Activated CD4-positive, alpha-beta T cell treated with anti-CD3 and anti-CD28 coated beads, Interleukin-10, Interleukin-2, amounts not matched to agents 100 ng/mL and 50 ng/mL, durations not matched to agents 16 hours and 8 hours (primary cell): ENCODE results near the gene C16orf78.
A peak's percentile ranks its signal among the peaks of the same experiment; 100 is the strongest.

Source experiments
- DNase-seq: peaks from one replicate; pipeline ENCODE4 v3.0.0-alpha.2; 2020

C16orf78 gene, protein sequence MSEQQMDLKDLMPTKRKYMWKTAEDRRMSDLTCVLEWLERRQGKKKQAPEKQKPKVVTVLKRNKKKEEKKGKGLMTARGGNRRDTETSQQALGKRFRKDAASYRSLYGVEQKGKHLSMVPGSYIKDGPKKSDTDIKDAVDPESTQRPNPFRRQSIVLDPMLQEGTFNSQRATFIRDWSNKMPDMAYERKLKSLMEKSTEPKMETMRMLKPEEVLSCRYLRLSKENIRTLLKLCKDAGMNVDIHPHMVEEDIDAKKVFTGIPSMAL

GRCh38 chr16:49373504-49373903, at the start of gene C16orf78:
Gene C16orf78, plus strand, starts transcription at chr16:49373804. Its CDS starts 136 bp downstream, at chr16:49373940.
- no peak for DNase-seq

GRCh38 chr16:49324703-49325102, 48.9 kb upstream of the C16orf78 start:
- DNase-seq, result no peak

GRCh38 chr16:49327466-49327865, 46.1 kb upstream of the C16orf78 start:
- no peak for DNase-seq

DNA sequence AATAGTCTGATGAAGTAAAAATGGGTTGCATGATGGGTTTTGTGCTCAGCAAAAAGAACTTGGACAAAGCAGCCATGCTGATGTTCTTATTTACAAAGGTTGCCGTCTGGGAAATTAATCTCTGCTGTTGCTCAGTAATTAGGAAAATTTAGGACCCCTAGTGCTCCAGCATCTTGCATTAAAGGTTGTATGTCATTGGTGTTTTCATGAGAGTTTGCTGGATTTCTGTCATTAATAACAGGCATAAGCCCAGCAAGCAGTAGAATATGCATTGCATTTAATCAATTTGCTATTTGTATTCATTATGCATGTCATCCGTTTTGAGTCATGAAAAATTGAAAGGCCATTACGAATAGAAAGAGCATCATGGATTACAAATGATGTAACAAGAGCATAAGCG, 45.3 kb upstream of the C16orf78 start:
- DNase-seq, result no peak

DNA sequence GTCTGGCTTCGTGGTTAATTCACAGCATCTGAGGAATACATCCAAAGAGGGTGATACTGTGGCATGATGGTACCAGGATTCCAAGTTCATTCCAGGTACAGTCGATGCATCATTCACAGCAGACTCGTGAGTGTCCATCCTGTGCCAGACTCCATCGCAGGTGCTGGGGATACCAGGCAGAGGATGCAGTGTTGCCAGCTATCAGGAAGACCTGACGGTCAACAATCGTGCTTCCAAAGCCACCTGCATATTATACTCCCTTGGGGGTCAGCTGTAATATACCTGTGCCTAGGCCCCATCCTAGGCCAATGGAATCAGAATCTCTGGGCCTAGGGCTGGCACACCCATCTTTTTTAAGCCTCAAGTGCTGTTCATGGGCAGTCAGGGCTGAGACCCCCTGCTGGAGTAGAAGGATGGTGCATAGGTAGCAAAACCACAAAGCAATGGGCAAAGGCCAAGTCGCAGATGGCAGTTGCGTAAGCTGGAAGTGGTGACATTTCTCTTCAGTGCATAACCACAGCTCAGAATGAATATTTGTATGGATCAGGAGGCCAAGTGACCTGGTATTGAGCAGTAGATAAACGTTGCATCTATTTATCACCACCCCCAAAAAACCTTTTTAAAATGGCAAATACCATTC, 42.9 kb upstream of the C16orf78 start:
- DNase-seq, result no peak

DNA sequence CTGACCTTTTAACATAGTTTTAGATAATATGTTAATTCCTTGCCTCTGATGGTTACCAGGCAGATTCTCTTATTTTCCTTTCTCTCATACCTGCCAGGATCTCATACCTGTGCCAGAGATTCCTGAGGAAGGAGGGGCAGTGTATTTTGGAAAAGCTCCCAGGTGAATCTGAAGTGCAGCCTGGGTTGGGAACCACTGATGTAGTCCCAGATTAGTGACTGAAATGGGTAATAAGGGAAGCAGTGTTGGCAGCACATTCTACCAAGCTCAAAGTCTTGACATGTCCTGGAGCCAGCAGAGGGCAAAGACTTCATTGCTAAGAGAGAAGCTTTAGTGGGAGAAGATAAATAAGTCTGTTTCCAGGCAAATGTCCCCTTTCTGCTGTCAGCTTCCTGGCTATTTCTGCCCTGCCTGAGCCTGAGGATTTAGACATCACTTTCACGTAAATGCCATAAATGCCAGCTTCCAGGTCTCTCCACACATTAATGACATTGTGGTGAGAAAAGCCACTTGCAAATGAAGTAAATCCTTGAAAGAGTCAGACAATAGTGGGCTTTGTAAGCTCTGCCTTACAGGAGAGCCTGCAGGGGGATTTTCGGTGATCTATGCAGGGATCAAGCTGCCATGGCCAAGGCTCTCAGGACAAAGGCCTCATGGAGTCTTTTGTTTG, 40.9 kb upstream of the C16orf78 start:
- no peak for DNase-seq

DNA sequence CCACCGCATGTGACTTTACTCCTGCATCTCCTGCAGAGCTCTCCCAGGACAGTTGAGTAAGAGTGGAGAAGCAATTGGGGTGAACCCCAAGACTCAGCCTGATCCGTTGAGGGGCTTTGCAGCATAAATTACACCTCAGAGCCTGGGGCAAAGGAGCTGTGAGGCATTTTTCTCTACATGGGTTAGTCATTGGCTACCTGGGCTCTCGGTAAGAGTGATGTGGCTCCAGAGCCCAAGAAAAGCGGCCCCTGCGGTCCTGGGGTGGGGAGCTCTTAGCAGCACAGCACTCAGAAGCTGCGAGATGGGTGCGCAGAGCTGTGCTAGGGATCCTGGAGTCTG, 40.4 kb upstream of the C16orf78 start:
- DNase-seq, result no peak

DNA sequence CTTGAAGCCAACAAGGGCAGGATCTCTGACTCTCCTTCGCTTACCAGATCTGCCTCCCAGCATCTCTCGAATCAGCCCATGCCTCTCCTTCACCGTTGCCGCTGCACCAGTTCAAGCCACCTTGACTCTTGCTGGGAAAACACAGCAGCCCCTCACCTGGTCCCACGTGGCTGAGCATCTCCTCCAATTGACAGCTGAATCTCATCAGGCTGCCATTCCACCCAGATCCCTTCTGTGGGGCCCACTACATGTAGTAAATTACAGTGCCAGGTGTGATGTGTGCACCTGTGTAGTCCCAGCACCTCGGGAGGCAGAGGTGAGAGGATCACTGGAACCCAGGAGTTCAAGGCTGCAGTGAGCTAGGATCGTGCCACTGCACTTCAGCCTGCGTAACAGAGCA, 37.8 kb upstream of the C16orf78 start:
- no peak for DNase-seq

DNA sequence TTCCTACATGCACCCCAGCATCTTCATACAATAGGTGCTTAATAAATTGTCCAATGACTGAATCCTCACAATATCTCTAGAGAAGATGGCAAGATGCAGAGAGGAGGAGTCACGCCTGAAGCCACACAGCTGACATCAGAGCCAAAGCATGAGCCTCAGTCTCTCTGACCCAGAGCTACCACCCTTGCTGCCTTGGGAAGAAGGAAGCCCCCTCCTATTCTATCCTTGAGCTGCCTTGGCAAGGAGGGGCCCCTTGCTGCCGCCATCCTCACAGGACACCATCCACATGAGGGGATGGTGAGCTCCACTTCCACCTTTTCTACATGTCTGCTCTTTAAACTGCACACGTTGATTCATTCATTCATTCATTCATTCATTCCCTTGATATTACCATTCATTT, 37.0 kb upstream of the C16orf78 start:
- no peak for DNase-seq

GRCh38 chr16:49337814-49338350, 35.7 kb upstream of the C16orf78 start:
- no peak for DNase-seq

DNA sequence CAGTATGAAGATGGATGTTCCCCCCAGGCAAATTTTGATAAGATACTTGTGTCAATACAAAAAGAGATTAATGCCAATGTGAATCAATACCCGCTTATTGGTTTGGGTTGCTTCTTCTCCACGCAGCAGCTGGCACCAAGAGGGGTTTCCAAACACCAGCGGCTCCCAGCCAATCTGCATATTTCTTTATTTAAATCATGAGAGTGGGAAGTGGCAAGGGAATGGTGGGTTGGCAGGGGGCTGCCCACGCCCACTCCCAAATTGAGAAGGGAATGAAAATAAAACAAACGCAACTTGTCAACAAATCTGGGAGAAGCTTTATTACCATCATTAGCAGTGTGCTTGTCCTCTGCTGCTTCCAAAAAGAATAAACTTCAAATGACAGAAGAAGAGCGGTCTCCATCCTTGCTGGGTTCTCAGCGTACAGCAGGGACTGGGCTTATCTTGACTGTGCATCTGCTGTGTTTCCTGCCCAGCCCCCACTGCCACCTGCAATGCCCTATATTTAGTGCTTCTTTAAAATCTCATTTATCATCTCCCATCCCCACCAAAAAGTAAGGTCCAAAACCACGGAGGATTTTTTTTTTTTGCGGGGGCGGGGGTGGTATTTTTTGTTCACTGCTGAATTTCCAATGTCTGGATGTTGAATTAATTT, 34.9 kb upstream of the C16orf78 start:
- DNase-seq, result no peak

DNA sequence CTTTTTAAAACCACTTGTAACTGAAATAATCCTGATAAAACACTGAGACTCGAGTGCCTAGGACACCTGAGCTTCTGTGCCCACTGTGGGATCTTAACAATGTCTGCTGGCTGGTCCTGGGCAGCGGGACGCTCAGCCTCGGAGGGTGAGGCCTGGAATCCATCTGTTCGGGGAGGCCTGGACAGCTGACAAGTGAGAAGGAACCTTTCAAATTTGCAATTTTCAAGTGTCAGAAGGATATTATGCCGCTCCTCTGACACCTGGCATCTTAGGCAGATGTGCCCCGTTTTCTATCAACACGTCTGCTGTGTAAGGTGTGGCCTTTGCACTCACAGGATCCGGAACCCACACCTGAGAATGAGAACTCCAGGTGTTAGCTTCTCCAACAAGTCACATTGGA, 33.1 kb upstream of the C16orf78 start:
- DNase-seq, result no peak

DNA sequence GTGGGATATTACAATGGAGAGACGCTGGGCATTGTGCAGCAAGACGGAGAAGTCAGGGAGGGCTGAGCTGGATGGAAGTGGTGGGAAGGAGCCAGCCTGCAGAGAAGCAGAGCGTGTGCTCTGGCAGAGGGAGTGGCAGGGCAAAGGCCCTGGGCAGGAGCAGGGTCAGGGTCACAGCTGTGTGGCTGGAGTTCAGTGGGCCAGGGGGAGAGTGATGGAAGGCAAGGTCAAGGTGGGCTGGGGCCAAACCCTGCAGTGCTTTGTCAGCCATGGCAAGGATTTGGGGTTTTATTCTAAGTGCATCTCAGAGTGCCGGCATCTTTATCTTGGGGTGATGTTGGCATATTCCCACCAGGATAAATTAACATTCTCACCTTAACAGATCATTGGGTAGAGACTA, 31.9 kb upstream of the C16orf78 start:
- DNase-seq, result no peak

DNA sequence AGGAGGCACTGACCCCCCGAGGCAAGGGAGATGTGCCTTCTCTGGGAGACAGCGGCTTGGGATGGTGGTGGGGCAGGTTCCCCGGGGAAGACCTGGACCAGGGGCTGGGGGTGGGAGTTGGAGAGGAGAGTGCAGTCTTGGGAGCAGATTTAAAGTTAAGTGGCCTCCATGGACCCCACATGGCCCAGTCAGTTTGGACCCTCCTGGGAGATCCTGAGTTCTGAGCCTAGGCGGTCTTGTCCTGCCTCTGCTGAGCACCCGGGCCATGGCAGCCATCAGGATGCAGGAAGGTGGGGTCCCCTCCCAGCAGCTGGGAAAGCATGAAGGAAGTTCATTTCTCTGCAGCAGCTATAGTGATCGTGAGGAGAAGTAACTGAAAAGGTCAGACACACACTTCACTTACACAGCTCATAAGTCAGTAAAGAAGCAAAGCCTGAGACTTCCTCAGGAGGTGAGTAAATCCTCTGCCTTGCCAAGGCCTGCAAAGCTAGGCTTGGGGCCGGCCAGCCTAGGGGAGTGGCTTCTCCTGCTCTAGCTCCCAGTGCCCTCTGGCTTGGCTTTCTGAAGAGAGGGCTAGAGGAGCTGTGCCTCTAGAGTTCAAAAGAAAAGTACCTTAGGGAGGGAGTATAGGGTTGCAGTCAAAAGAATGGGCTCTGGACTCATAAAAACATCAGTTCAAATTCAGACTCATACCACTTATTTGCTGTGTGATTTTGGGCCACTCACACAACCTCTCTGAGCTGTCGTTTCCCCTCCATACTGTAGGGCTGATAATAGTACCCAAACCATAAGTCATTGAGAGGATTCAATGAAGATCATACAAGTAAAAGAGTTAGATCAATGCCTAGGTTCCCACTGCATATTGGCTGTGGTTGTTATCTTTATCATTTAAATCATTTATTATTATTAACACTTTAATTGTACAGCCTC, 31.0 kb upstream of the C16orf78 start:
- DNase-seq, result no peak

DNA sequence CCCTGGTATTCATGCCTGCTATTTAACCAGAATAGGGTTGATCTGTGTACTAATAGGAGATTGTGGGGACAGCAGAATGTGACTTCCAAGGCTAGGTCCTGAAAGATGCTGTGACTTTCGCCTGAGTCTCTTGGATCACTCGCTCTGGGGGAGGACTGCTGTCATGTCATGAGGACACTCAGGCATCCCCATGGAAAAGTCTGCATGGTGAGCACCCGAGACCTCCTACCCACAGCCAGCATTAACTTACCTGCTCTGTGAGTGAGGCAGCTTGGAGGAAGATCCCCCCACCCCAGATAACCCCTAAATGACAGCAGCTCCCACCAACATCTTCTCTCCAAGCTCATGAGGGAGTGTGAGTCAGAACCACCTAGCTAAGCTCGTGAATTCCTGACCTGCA, 30.3 kb upstream of the C16orf78 start:
- no peak for DNase-seq

GRCh38 chr16:49344401-49344800, 29.2 kb upstream of the C16orf78 start:
- no peak for DNase-seq

DNA sequence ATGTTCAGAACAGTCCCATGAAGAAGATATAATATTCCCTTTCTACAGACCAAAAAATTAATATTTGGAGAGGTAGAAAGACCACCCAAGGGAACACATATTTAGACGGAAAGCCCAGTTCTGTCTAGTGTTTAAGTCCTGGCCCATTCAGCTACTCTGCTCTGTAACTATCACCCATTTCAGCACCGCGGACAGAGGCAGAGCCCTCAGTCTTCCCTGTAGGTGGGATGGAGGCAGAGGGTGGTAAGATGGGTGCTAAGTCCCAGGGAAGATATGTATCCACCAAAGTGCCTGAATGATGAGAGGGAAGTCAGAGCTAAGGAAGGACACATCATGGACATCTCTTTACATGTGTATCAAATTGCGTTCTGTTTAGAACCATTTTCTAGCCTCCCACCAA, 27.8 kb upstream of the C16orf78 start:
- peak; percentile 5 for DNase-seq

DNA sequence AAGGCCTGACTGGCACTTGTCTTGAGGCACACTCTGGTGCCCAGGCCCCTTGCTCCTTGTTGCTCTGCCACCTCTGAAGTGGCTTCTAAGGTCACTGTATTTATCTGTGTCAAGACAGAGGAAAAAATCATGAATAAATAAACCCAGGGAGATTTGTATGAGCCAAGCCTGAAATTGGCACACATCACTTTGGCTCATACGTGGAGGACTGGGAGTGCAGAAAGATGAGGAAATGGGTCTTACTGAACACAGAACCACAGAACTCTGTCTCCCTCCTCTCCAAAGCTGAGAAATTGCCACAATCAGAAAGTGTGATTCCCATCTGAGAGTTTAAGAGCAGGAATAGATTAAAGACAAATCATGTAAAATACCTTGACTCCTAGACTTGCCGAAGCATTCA, 27.1 kb upstream of the C16orf78 start:
- no peak for DNase-seq

DNA sequence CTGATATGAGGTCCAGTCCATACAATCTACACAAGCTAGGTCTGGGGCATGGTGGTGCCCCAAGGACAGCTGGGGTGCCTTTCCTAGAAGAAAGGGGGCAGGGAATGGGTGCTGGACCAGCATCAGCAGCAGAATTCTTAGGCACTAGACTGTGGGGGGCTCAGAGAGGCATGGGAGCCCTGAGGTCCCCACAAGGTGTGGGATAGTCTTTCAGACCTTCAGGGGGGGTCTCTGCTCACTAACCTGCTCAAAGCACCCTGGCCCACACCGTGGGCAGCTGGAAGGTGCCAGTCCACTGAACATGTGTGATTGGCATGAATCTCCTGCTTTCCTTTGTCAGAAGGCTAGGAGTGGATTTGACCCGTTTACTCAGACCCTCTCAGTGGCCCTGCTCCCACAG, 26.1 kb upstream of the C16orf78 start:
- DNase-seq, result no peak

DNA sequence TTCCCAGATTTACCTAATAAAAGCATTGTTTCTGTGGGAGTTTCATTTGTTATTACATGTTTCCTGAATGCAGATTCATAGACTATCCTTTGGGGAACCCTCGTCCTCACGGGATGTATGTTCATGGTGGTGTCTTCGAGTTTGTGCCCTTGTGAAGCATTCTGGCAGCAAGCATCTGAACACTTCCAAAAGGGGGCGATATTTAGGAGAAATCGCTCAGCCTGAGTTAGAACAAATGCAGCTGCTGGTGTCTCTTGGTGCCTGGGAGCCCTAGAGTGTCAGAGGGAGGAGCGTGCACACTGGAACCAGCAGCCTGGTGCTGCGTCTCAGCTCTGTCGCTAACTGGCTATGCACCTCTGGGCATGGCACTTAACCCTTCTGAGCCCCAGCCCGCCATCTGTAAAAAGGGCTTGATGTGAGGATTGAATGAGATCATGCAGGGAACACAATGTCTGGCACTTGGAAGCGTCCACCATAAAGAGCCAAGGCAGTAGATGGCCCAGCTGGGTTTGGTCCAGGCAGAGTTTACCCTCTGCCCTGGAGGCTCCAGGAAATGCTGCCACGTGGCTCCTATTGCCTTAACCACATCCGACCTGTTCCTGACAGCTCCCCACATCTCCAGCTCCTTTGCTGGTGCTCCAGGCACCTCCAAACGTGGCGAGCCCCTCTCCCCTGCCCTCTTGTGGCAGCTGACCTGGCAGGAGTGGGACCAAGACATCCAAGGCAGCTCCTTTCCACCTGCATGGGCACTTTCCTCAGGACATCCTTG, 25.0 kb upstream of the C16orf78 start:
- DNase-seq, result peak; percentile 2

GRCh38 chr16:49349446-49350168, 24.0 kb upstream of the C16orf78 start:
- DNase-seq, result no peak
